Skeletal muscle cell (primary cell): ENCODE measurements around the gene RNF224.

Experiments used
- DNase-seq: peaks from one replicate; pipeline ENCODE4 v3.0.0-alpha.2; 2010; ENCODE audit warnings: low read depth
- H3K4me3 ChIP-seq: 2 replicates; pipeline ENCODE4 v1.5.1; 2011; ENCODE audit warnings: low read depth, mild to moderate bottlenecking, control low read depth, low read length, moderate library complexity

Gene RNF224

DNA sequence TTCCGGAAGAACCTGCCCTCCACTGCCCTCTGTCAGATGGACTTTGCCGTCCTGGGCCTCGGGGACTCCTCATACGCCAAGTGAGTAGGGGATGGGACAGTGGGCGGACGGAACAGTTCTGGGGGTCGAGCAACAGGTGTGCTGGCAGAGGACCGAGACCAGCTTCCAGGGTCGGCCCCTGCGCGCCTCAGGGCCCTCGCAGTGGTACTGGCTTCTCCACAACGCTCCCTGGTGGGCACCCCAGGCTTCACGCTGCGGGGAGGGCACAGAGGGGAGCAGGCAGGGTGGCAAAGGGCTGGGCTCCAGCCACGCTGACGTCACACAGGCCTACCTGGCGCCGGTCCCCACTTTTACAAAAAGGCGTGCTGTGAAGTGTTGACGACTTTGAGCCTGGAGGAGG, 14.8 kb upstream of the RNF224 start:
- no peak overlapping the region for H3K4me3 ChIP-seq
- no peak for DNase-seq

DNA sequence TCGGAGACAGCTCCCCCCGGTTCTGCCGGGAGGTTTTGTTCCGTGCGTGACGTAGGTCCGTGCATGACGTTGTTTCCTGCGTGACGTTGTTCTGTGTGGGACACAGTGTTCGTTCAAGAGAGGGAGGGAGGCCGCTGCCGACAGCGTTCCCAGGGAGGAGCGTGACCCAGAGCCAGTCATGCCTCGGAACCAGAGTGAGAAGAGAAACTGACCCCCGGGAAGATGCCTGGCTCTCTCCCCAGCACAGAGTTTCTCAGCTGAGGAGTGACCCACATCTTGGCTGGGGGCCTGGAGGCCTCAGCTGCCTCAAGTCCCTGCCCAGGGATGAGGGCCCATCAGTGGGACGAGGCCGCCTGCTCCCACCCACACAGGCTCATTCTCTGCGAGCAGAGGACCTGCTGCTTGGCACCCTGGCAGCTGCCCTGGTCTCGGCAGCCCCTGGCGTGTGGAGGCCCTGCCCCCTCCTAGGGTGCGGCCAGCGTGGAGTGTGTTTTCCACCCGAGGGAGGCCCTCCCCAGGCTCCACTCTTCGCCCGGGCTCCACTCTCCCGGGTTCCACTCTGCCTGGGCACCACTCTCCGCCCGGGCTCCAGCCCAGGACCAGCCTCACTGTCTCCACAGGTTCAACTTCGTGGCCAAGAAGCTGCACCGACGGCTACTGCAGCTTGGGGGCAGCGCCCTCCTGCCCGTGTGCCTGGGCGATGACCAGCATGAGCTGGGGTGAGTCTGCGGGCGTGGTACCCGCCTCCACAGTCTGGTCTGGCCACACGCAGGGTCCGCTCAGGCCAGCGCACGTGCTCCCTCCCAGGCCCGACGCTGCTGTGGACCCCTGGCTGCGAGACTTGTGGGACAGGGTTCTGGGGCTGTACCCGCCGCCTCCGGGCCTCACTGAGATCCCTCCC, 13.9 kb upstream of the RNF224 start:
- no peak for DNase-seq
- H3K4me3 ChIP-seq = no peak overlapping the region

DNA sequence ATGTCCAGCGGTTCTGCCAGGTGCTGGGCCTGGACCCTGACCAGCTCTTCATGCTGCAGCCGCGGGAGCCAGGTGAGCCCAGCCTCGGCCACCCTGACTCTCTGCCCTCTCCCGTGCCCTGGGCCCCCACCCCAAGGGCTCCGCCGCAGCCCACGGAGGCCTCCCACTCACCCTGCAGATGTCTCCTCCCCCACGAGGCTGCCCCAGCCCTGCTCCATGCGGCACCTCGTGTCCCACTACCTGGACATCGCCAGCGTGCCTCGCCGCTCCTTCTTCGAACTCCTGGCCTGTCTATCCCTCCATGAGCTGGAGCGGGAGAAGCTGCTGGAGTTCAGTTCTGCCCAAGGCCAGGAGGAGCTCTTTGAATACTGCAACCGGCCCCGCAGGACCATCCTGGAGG, 12.7 kb upstream of the RNF224 start:
- no peak overlapping the region for H3K4me3 ChIP-seq

DNA sequence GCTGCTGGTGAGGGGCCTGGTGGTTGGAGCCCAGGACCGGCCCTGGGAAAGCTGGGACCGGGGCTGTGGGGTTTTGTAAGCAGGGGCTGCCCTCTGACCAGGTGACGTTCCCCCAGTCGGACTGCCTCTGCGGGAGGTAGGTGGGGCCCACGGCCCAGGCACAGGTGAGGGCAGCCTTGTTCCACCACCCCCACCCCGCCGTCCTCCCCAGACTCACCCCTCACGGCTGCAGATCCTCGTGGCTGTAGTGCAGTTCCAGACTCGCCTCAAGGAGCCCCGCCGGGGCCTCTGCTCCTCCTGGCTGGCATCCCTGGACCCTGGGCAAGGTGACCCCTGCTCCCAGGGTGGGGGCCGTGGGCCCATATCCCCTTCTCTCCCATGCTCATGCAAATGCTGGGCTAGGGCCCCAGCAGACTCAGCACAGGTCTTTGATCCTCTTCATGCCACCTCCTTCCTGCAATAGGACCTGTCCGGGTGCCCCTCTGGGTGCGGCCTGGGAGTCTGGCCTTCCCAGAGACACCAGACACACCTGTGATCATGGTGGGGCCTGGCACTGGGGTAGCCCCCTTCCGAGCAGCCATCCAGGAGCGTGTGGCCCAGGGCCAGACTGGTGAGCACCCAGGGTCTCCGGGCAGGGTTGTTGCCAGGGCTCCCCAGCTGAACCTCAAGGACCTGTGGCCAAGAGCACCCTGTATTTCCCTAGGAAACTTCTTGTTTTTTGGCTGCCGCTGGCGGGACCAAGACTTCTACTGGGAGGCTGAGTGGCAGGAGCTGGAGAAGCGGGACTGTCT, 11.9 kb upstream of the RNF224 start:
- no peak for DNase-seq
- no peak overlapping the region for H3K4me3 ChIP-seq

More for the DNA sequence above, 12.7 kb upstream of the RNF224 start:
- no peak for DNase-seq

DNA sequence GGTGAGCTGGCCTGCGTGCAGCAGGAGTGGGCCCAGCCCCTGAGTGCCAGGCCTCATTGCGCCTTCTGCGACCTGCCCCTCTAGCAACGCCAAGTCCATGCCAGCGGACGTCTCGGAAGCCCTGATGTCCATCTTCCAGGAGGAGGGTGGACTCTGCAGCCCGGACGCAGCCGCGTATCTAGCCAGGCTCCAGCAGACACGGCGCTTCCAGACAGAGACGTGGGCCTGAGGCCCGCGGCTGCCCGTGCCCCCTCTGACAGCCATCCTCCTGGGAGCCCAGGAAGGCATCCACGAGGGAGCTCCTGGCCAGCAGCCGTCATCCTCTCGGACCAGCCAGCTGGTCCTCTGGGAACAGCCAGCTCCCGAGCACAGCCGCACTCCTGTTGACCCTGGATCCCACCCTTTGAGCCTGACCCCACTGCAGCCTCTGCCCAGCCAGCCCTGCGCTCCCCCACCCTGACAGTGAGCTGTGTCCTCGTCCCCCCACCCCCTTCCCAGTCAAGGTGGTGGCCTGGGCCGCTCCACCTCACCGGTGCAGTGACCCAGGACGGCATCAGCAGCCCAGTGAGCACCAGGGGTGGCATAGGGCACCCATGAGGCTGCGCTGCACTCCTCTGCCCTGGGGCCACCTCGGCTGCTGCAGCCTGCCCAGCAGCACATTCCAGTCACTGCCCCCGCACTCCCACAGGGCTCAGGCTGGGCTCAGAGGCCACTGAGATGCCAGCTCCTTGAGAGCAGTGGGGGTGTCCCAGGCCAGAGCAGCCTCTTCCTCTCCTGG, 10.9 kb upstream of the RNF224 start:
- no peak for DNase-seq
- no peak overlapping the region for H3K4me3 ChIP-seq

DNA sequence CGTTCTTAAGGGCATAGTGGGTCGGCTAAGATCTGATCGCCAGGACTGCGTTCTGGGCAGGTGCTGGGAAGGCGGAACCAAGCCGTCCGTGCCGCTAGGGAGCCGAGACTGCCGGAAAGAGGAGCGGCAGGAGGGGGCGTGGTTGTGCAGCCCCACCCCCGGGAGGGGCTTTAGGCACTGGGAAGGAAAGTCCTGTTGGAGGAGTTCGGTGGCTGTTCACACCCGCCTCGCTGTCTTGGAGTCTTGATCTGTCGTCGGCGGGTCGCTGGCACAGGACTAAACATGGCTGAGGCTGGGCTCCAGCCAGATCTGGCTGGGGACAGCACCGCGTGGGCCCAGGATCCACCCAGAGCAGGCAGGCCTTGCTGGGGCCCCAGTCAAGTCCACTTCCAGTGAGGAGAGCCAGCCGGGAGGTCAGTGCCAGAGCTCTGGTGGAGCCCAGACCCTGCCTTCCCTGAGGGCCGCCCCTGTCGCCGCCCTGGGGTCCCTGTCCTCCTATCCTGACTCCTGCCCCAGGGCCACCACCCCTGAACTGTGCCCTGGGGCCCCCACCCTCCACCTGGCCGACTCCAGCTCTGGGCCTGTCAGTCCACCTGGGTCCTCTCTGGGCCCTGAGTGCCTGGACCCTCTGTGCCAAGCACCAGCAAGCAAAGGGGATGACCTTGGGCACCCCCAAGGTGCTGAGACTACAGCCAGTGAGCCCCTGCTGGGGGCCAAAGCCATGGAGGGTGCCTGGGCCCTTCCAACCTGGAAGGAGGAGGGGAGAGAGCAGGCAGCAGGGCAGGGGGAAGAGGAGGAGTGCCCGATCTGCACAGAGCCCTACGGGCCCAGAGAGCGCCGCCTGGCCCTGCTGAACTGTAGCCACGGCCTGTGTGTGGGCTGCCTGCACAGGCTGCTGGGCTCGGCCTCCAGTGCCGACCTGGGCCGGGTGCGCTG, 9.8 kb upstream of the RNF224 start:
- no peak overlapping the region for H3K4me3 ChIP-seq
- no peak for DNase-seq

DNA sequence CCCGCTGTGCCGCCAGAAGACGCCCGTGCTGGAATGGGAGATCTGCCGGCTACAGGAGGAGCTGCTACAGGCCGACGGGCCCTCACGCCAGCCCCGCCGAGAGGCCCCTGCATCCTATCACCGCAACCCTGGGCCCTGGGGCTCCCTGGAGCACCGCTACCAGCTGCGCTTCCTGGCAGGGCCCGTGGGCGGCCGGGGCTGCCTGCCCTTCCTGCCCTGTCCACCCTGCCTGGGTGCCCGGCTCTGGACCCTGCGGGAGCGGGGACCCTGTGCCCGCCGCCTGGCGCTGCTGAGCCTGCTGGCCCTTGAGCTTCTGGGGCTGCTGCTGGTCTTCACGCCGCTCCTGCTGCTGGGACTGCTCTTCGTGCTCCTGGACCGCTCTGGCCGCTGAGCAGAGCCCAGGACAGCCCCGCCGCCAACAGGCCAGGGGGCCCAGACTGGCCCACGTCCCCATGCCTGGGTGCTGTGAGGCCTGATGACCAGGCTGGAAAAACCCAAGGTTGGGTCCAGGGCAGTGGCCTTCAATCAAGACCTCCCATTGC, 9.0 kb upstream of the RNF224 start:
- H3K4me3 ChIP-seq = no peak overlapping the region
- DNase-seq = no peak

DNA sequence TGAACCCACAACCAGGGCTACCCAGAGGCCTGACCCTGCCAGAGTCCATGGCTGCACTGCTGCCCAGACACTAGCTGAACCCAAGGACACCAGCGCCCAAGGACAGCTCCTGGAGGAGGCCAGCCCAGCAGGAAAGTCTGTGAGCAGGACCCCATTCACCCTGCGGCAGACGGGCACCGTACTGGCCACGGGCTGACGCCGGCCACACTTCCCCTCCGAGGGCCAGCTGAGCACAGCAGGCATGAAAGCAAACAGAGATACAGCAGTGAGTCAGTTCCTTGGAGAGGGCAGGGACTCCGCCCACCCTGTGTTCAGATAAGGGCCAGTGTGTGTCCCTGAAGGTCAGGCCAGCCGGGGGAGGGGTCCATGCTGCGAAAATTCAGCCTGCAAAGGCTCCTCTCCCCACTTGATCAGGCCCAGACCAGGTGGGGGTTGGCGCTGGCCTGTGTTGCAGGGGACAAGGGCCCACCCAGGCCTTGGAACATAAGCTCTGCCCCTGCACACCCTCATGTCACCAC, 8.5 kb upstream of the RNF224 start:
- DNase-seq = no peak
- no peak overlapping the region for H3K4me3 ChIP-seq

DNA sequence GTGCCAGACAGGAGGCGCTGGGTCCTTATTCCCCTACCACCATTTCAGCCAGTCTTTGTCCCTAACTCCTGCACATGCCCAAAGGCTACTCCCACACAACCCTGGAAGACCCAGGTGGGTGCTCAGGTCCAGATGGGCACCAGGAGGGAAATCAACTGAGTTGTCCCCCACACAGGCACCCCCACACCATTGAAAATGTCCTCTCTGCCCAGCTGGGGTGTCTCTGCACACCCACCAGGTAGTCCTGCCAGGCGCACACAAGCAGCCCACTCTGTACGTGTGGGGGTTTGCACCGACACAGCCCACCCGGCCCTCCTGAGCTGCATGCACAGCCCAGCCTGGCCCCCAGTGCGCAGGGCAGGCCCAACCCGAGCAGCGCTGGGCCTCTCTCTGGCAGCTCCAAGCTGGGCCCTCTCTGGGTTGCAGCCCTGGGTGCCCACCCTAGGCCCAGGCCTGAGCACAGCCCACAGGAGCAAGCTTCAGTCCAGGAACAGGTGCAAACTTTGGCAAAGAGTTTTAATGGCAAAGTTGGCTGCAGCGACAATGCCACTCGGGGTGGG, 7.5 kb upstream of the RNF224 start:
- DNase-seq = no peak

DNA sequence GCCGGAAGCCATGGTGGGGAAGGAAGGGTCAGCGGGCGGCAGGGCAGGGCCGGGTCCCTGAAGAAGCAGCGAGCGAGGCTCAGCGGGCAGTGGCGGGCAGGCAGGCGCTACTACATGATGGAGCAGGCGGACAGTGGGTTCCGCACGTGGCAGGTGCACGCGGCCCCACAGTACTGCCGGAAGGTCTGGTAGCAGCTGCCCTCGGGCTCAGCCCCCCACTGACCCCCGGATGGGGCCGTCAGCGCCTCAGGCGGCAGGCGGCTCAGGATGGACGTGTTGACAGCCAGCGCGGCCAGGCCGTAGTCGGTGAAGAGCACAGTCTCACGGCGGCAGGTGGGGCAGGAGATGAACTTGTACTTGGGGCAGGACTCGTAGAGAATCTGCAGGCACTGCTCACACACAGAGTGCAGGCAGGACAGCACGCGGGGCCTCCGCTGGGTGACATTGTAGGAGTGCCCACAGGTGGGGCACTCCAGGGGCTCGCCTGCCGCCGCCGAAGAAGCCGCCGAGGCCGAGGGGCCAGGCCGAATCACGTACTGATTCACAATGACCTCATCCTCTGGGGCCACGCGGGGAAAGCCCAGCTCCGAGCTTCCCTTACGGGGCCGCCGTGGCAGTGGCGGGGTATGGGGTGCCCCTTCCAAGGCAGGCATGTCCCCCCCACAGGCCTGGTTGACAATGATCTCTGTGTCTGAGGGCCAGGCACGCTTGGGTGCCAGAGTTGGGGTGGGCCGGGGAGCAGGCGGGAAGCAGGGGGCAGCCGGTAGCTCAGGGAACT, 6.8 kb upstream of the RNF224 start:
- no peak for DNase-seq
- no peak overlapping the region for H3K4me3 ChIP-seq

More for the DNA sequence above, 7.5 kb upstream of the RNF224 start:
- no peak overlapping the region for H3K4me3 ChIP-seq

DNA sequence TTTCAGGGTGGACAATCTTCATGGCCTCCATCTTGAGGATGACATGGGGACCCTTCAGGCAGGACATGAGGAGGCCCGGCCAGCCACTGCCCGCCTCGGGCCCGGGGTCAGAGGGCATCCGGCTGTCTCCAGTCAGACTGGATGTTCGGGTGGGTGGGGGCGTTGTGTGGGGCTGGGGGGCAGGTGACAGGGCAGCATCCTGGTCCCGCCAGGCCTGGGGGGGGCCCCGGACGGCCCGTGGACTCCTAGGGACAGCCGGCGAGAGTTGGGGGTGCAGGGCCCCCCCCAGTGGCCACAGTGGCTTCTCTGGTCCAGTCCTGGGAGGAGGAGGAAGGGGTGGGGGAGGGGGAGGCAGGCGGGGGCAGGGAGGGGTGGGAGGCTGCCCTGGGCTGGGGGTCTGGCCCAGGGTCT, 6.2 kb upstream of the RNF224 start:
- H3K4me3 ChIP-seq = no peak overlapping the region
- DNase-seq = no peak

DNA sequence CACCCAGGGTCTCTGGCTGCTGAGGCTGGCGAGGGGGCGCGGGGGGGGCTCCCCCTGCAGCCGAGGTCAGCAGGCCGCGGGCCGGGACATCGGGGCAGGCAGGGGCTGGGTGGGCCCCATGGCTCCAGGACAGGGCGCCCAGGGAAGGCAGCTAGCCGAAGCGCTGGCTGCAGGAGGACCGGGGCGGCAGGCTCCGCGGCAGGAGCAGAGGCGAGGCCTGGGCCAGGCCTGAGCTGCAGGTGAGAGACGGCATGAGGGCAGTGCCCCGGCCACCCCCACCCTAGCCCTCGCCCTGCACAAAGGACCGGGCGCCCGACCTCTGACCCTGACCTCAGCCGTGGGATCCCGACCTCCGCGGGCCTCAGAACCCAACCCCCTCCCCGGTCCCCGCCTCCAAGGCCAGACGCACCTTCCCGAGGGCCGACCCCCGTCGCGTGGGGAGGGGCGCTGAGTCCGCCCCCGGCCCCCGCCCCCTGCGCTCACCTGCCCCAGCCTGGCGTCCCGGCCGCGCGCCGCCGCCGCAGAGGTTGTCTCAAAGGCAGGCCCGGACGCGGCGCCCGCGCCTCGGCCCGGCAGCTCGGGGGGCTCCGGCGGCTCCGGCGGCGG, 5.7 kb upstream of the RNF224 start:
- peak overlapping the region; percentile 32 for H3K4me3 ChIP-seq
- DNase-seq = no peak

DNA sequence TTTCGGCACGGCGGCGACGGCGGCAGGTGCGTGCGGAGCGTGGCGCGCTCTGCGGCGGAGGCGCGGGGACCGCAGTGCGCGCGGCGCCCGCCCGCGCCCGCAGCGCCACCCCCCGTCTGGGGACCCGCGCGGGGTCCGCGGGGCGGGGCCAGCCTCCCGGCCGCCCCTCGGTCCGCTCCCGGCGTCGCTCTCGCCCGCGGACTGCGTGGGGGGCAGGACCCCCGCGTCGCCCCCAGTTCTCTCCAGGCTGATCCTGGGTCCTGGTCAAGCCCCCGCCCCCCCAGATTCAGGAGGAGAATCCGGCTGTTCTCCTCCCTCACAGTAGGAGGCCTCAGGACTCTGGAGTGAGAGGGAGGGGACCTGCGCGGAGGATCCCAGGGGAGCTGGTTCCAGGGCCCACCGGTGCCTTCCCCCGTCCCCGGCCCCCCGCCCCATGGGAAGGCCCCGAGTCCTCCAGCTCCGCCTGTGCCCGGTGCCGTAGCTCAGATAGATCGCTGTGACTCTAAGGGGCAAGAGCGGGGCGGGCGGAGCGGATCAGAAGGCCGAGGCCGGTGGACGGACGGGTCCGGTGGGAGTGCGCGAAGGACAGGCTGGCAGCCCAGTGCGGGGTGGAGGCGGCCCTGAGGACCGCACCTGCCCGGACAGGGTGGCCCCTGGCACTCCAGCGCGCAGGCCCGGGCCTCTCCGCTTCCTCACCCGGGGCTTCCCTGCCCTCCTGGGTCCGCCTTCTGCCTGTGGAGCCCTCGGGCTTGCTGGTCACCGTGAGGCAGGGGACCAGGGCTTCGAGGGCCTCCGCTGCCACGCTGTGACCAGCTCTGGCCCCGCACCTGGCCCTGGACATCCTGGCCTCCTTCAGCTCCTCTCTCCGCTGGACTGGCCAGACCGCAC, 4.9 kb upstream of the RNF224 start, which contains the start of gene RNF208:
TSS of gene RNF208 (minus strand) at position 51 of the 888 bp plus-strand sequence. CDS start 1,028 bp downstream, outside the sequence.
- no peak for DNase-seq
- peak within 1 kb of the TSS; percentile 73 for H3K4me3 ChIP-seq

DNA sequence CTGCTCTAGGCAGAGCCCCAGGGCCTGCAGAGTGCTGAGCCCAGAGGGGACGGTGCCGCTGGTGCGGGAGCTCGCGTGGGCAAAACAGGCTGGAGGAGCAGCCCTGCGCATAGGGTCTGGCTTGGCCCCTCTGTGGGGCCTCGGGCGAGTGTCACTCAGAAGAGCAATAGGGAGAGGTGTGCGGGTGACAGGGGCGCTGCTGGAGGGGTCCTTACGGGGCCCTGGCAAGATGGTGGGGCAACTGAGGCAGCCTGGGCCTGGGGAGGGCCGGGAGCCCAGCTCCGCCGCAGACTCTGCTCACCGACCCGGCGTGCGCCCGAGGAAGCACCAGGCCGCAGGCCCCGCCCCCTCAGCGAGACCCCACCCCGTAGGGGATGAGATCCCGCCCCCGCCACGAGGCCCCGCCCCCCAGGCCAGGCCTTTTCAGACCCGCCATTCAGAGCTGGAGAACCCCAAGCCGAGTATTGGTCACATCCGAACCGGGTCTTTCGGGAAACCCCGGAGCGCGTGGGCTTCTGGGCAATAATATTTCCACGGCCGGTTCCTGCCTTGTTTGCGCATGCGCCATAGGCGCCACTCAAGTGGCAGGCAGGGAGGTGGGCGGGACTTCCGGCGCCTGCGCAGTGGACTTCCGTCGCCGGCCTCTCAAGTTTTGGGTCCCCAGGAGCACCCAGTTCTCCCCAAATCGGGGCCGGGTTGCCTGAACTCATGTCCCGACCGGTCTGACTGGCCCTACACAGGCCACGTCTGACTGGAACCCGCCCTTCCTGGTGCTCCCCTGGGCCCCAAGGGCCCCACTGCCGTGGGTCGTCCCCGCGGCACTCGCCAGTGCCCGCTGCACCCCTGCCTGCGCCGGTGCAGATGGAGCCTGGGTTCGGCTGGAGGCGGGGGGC, 4.0 kb upstream of the RNF224 start:
- peak overlapping the region; percentile 73 for H3K4me3 ChIP-seq
- peak; percentile 88 for DNase-seq
